HEK293T (cell line): ENCODE results near the gene RAB11FIP4.

Source experiments
- CTCF ChIA-PET: fragments of 350-600 bp; formaldehyde crosslinking; extraction: SDS; loops from one replicate; lab custom pipeline; 2021; ENCODE audit warnings: antibody characterized with exemption, inconsistent platforms; lab: Yijun Ruan, JAX
- POLR2A ChIA-PET: fragments of 350-600 bp; formaldehyde crosslinking; extraction: SDS; loops from one replicate; lab custom pipeline; 2020; ENCODE audit warnings: antibody characterized with exemption, inconsistent platforms; lab: Yijun Ruan, JAX
- DNase-seq: peaks from one replicate; pipeline ENCODE4 v3.0.0; 2012; ENCODE audit warnings: mixed read lengths; ENCODE audit errors: extremely low spot score
- ARNT ChIP-seq: fragments of 450-650 bp; IDR thresholded peaks from 2 replicates; pipeline ENCODE4 v1.6.1; 2017; ENCODE audit warnings: mild to moderate bottlenecking
- BHLHE40 ChIP-seq: fragments of 450-650 bp; IDR thresholded peaks from 2 replicates; pipeline ENCODE4 v1.6.1; 2016; ENCODE audit warnings: mild to moderate bottlenecking, moderate library complexity, borderline replicate concordance
- CTBP1 ChIP-seq: fragments of 450-650 bp; IDR thresholded peaks from 2 replicates; pipeline ENCODE4 v1.6.1; 2016; ENCODE audit warnings: borderline replicate concordance
- ELF4 ChIP-seq: fragments of 450-650 bp; IDR thresholded peaks from 2 replicates; pipeline ENCODE4 v1.6.1; 2017; ENCODE audit warnings: antibody characterized with exemption
- FOXA1 ChIP-seq: fragments of 450-650 bp; IDR thresholded peaks from 2 replicates; pipeline ENCODE4 v1.6.1; 2016; ENCODE audit warnings: mild to moderate bottlenecking
- FOXK2 ChIP-seq: fragments of 450-650 bp; IDR thresholded peaks from 2 replicates; pipeline ENCODE4 v1.6.1; 2016; ENCODE audit warnings: mild to moderate bottlenecking
- FOXM1 ChIP-seq: fragments of 450-650 bp; IDR thresholded peaks from 2 replicates; pipeline ENCODE4 v1.6.1; 2017; ENCODE audit warnings: mild to moderate bottlenecking, borderline replicate concordance
- HDGF ChIP-seq: fragments of 450-650 bp; IDR thresholded peaks from 2 replicates; pipeline ENCODE4 v1.6.1; 2017; ENCODE audit warnings: antibody characterized with exemption, borderline replicate concordance
- L3MBTL2 ChIP-seq: fragments of 450-650 bp; conservative IDR thresholded peaks from 2 replicates; pipeline ENCODE4 v1.6.1; 2016; ENCODE audit warnings: mild to moderate bottlenecking
- LEF1 ChIP-seq: fragments of 450-650 bp; IDR thresholded peaks from 2 replicates; pipeline ENCODE4 v1.6.1; 2017; ENCODE audit warnings: mild to moderate bottlenecking, borderline replicate concordance
- NFRKB ChIP-seq: fragments of 450-650 bp; IDR thresholded peaks from 2 replicates; pipeline ENCODE4 v1.6.1; 2016; ENCODE audit warnings: mild to moderate bottlenecking, moderate library complexity
- SP1 ChIP-seq: fragments of 450-650 bp; IDR thresholded peaks from 2 replicates; pipeline ENCODE4 v1.6.1; 2017
- SUZ12 ChIP-seq: fragments of 450-650 bp; IDR thresholded peaks from 2 replicates; pipeline ENCODE4 v1.6.1; 2016; ENCODE audit warnings: mild to moderate bottlenecking
- TARDBP ChIP-seq: fragments of 450-650 bp; IDR thresholded peaks from 2 replicates; pipeline ENCODE4 v1.6.1; 2016
- ZNF384 ChIP-seq: fragments of 450-650 bp; IDR thresholded peaks from 2 replicates; pipeline ENCODE4 v1.6.1; 2016
- TF ChIP-seq, protein P1 (sequence below): fragments of 450-650 bp; IDR thresholded peaks from 2 replicates; pipeline ENCODE4 v1.6.1; 2016

The RAB11FIP4 gene

GRCh38 chr17:31415004-31415454, 23.6 kb downstream of the RAB11FIP4 start:
- CTCF ChIA-PET: interaction anchor here (1.8 kb wide), 1 partner anchor 9 kb away, joined by 6 read pairs; no protein-coding TSS in a partner anchor
- POLR2A ChIA-PET: interaction anchor here (1.1 kb wide), 1 partner anchor 9 kb away, joined by 3 read pairs; no protein-coding TSS in a partner anchor
- TF ChIP-seq CTBP1: no peak
- TF ChIP-seq FOXM1: no peak
- TF ChIP-seq, protein P1, sequence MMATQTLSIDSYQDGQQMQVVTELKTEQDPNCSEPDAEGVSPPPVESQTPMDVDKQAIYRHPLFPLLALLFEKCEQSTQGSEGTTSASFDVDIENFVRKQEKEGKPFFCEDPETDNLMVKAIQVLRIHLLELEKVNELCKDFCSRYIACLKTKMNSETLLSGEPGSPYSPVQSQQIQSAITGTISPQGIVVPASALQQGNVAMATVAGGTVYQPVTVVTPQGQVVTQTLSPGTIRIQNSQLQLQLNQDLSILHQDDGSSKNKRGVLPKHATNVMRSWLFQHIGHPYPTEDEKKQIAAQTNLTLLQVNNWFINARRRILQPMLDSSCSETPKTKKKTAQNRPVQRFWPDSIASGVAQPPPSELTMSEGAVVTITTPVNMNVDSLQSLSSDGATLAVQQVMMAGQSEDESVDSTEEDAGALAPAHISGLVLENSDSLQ: no peak
- TF ChIP-seq ARNT: no peak
- TF ChIP-seq ZNF384: no peak
- no peak for TF ChIP-seq SUZ12
- TF ChIP-seq FOXA1: no peak
- TF ChIP-seq TARDBP: no peak
- no peak for TF ChIP-seq ELF4
- TF ChIP-seq L3MBTL2: no peak
- TF ChIP-seq BHLHE40: no peak
- TF ChIP-seq NFRKB: no peak
- no peak for TF ChIP-seq SP1
- TF ChIP-seq LEF1: no peak
- TF ChIP-seq HDGF: no peak
- no peak for TF ChIP-seq FOXK2
- DNase-seq: no peak

DNA sequence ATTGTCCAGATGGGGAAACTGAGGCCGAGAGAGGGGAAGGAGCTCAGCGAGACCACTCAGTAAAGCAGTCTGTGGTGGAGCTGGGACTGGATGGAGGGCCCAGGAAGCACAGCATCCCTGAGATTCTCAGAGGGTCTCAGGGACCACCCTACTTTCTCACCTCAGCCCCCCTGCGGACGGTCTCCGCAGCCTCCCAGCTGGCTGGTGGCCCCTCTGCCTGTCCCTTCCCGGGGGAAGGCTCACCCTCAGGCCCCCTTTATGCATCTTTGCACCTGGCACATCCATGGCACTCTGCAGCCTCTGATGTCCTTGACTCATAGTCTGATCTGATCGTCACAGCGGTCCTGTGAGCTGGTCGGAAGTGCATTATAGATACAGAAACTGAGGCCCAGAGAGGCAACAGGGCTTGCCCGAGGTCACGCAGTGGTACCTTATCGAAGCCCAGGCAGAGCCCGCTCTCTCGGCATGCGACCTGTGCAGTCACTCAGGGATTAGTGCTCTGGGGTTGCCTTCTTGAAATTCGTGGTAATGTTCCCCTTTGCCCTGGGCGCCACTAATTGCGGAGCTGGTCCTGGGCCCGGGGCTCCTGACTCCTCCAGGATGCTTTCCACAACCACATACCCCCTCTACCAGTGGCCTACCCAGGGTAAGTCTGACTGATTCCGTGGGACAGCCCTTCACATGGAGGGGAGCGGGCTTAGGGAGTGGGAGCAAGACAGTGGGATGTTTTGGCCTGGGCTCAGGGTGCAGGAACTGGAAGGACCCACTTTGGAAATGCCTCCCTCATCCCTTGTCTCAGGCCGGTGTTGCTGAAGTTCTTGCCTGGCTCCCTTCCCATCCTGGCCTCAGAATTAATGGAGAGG, 24.4 kb downstream of the RAB11FIP4 start:
- ChIA-PET CTCF (interaction anchor here (1.8 kb wide), 1 partner anchor 10 kb away, joined by 6 read pairs; no protein-coding TSS in a partner anchor), POLR2A (no interaction called here)
- TF ChIP-seq ELF4 (no peak), SP1 (no peak), HDGF (no peak), SUZ12 (no peak), NFRKB (no peak), TARDBP (no peak), LEF1 (no peak)
- TF ChIP-seq, protein P1: no peak
- DNase-seq: no peak

DNA sequence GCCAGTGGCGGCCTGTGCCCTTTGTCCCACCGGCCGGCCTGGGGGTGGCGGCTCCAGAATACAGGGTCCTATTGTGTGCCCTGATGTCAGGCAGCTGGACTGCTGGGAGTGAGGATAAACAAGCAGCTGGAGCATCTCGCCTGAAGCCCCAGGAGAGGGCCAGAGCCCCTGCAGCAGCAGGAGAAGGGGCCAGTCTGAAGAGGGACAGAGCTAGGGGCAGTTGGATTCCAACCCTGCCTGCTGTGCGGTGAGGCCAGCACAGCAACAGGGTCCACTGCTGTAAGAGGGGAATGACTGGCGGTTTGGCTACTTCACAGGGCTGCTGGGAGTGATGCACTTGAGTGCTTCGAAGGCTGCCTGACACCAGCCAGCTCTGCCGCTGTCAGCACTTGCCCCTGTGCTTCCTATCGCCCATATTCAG, 25.0 kb downstream of the RAB11FIP4 start:
- TF ChIP-seq, protein P1: no peak
- TF ChIP-seq FOXK2: no peak
- no peak for TF ChIP-seq BHLHE40
- no peak for TF ChIP-seq CTBP1
- no peak for TF ChIP-seq SP1
- no peak for TF ChIP-seq FOXA1
- TF ChIP-seq ARNT: no peak
- TF ChIP-seq FOXM1: no peak
- TF ChIP-seq HDGF: no peak
- CTCF ChIA-PET: interaction anchor here (1.8 kb wide), 1 partner anchor 11 kb away, joined by 6 read pairs; no protein-coding TSS in a partner anchor

GRCh38 chr17:31417051-31417792, 25.7 kb downstream of the RAB11FIP4 start:
- CTCF ChIA-PET: interaction anchor here (1.8 kb wide), 1 partner anchor 11 kb away, joined by 6 read pairs; no protein-coding TSS in a partner anchor
- POLR2A ChIA-PET: no interaction called here

More for the DNA sequence above, 25.0 kb downstream of the RAB11FIP4 start:
- DNase-seq: no peak
- POLR2A ChIA-PET: no interaction called here

More at GRCh38 chr17:31417051-31417792, 25.7 kb downstream of the RAB11FIP4 start:
- TF ChIP-seq ARNT (no peak), HDGF (no peak), SP1 (no peak), FOXK2 (no peak), ELF4 (no peak), L3MBTL2 (no peak), SUZ12 (no peak), CTBP1 (no peak), ZNF384 (no peak), FOXM1 (no peak), FOXA1 (no peak), LEF1 (no peak), TARDBP (no peak), BHLHE40 (no peak), NFRKB (no peak)
- TF ChIP-seq, protein P1: no peak
- DNase-seq: no peak
